ENCODE measurements around the gene FALEC.

- TF ChIP-seq, protein P1, sequence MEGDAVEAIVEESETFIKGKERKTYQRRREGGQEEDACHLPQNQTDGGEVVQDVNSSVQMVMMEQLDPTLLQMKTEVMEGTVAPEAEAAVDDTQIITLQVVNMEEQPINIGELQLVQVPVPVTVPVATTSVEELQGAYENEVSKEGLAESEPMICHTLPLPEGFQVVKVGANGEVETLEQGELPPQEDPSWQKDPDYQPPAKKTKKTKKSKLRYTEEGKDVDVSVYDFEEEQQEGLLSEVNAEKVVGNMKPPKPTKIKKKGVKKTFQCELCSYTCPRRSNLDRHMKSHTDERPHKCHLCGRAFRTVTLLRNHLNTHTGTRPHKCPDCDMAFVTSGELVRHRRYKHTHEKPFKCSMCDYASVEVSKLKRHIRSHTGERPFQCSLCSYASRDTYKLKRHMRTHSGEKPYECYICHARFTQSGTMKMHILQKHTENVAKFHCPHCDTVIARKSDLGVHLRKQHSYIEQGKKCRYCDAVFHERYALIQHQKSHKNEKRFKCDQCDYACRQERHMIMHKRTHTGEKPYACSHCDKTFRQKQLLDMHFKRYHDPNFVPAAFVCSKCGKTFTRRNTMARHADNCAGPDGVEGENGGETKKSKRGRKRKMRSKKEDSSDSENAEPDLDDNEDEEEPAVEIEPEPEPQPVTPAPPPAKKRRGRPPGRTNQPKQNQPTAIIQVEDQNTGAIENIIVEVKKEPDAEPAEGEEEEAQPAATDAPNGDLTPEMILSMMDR (IDR thresholded peaks at IDR 0.05) = no peak
- TF ChIP-seq POLR2A (IDR thresholded peaks at IDR 0.05) = peak in 1 of 2 donors; percentile 53
Observed at GRCh38 chr1:150578272-150579109, 62.9 kb downstream of the FALEC start.
